H1 (cell line): ENCODE data around the gene UCN. TPM values are rescaled to one million over a fixed set of nuclear protein-coding genes. Genes with fewer than 3 reads are reported as not detected.

Source experiments
- ASH2L ChIP-seq: fragments of 200-600, 300-600 bp; sonication (generic); IDR thresholded peaks from one replicate; pipeline ENCODE4 v1.7.1; 2017; ENCODE audit warnings: low read length
- CHD1 ChIP-seq: IDR thresholded peaks from 2 replicates; pipeline ENCODE4 v1.6.1; 2012; ENCODE audit warnings: low read depth, low read length, improper control_type of control experiment
- EP300 ChIP-seq, 2 experiments: IDR thresholded peaks; 1 replicate in 1 of 2; 2 replicates in 1 of 2; pipeline ENCODE4 v1.6.1; 2011 to 2012; ENCODE audit warnings: low read depth in 2 of 2, low read length in 2 of 2, mild to moderate bottlenecking in 2 of 2, borderline replicate concordance in 1 of 2, inconsistent platforms in 1 of 2, moderate library complexity in 1 of 2
- EZH2 ChIP-seq: fragments of 200-600 bp; sonication (generic); IDR thresholded peaks from 2 replicates; pipeline ENCODE4 v1.7.1; 2012; ENCODE audit warnings: low read depth, mild to moderate bottlenecking, moderate library complexity, low read length, inconsistent platforms; ENCODE audit not compliant: severe bottlenecking
- FOSL1 ChIP-seq: IDR thresholded peaks from 2 replicates; pipeline ENCODE4 v1.6.1; 2011; ENCODE audit warnings: mild to moderate bottlenecking, low read depth, low read length, moderate library complexity; ENCODE audit not compliant: insufficient read depth
- JUND ChIP-seq: IDR thresholded peaks from 2 replicates; pipeline ENCODE4 v1.6.1; 2011; ENCODE audit warnings: mild to moderate bottlenecking, improper control_type of control experiment, low read length
- KDM1A ChIP-seq: fragments of 200-600, 300-600 bp; sonication (generic); IDR thresholded peaks from 2 replicates; pipeline ENCODE4 v1.7.1; 2016; ENCODE audit warnings: mild to moderate bottlenecking, low read length, borderline replicate concordance
- KDM4A ChIP-seq: IDR thresholded peaks from one replicate; pipeline ENCODE4 v1.7.1; 2012; ENCODE audit warnings: low read depth, mild to moderate bottlenecking, moderate library complexity, low read length, inconsistent platforms; ENCODE audit not compliant: severe bottlenecking
- KDM5A ChIP-seq: fragments of 200-600 bp; IDR thresholded peaks from 2 replicates; pipeline ENCODE4 v1.7.1; 2012; ENCODE audit warnings: mild to moderate bottlenecking, low read length, inconsistent platforms, mixed read lengths
- POU5F1 ChIP-seq: IDR thresholded peaks from 2 replicates; pipeline ENCODE4 v1.6.1; 2011; ENCODE audit warnings: low read depth, mild to moderate bottlenecking, low read length, moderate library complexity
- RBBP5 ChIP-seq: IDR thresholded peaks from 2 replicates; pipeline ENCODE4 v1.7.1; 2012; ENCODE audit warnings: low read depth, mild to moderate bottlenecking, inconsistent platforms, low read length, moderate library complexity, borderline replicate concordance
- RFX5 ChIP-seq: IDR thresholded peaks from 2 replicates; pipeline ENCODE4 v1.6.1; 2011; ENCODE audit warnings: low read depth, low read length, improper control_type of control experiment, borderline replicate concordance
- SP4 ChIP-seq: IDR thresholded peaks from 2 replicates; pipeline ENCODE4 v1.6.1; 2012; ENCODE audit warnings: low read length, inconsistent platforms
- TAF7 ChIP-seq: optimal IDR thresholded peaks from 2 replicates; pipeline ENCODE3; 2011; ENCODE audit warnings: low read depth, mild to moderate bottlenecking, inconsistent platforms, low read length, moderate library complexity, borderline replicate concordance
- TCF12 ChIP-seq: IDR thresholded peaks from 2 replicates; pipeline ENCODE4 v1.6.1; 2011; ENCODE audit warnings: low read depth, mild to moderate bottlenecking, low read length
- polyA plus RNA-seq, 7 experiments: library from polyadenylated mRNA; depleted of rRNA in 3 of 7; stranded (reverse) in 5 of 7; unstranded in 2 of 7; fragments of >200 nt in 5 of 7; fragments of 200-250 nt in 2 of 7; gene quantifications; 1 replicate in 5 of 7; 2 replicates in 1 of 7; 4 replicates in 1 of 7; pipeline versions ENCODE4 v1.2.1 to v1.2.3, GENCODE V29; 2011 to 2013; ENCODE audit warnings: missing spikeins in 2 of 7, mixed read lengths in 2 of 7
- total RNA-seq: library from RNA; stranded (reverse); fragmentation: NEBNext Ultra II Directional; extraction: Animal tissue kit (Norgen Biotek cat#: 25700); gene quantifications from 2 replicates; pipeline ENCODE4 v1.2.1, GENCODE V29; 2021

Gene UCN
- total and polyA plus RNA-seq, 2 of the 8 experiments (the other 6 are each of a cell fraction or from before 2014, with no cell fraction given) = 0.35 TPM; not detected in 1

- 0 out of 2 replicates have a peak, but pooled peaks have one; percentile 31 for TF ChIP-seq TCF12
- no peak for TF ChIP-seq CHD1
- TF ChIP-seq FOSL1 = no peak
- TF ChIP-seq RBBP5 = no peak
- no peak for TF ChIP-seq KDM5A
- TF ChIP-seq RFX5 = no peak
- no peak for TF ChIP-seq JUND
- TF ChIP-seq TAF7 = no peak
- no peak for TF ChIP-seq POU5F1
- TF ChIP-seq EP300 (IDR thresholded peaks at IDR 0.05; ENCODE audit: borderline replicate concordance in 1 of 2, low read depth in 2 of 2, low read length in 2 of 2) = no peak
- peak; percentile 76 for TF ChIP-seq ASH2L
- no peak for TF ChIP-seq SP4
- TF ChIP-seq EZH2 = no peak
- no peak for TF ChIP-seq KDM1A
- TF ChIP-seq KDM4A = no peak
Observed at GRCh38 chr2:27281855-27282559, 26.2 kb downstream of the UCN start, which contains the start of gene TRIM54 (continued).
